ENCODE data around the gene PVALB.

PVALB gene

GRCh38 chr22:36860017-36860416, 43.2 kb upstream of the PVALB start:
- H3K4ac ChIP-seq (ENCODE audit: low read depth, low read length), result no peak overlapping the region
- no peak overlapping the region for H3K14ac ChIP-seq (ENCODE audit: low read length)
- WGBS (ENCODE audit: extremely low coverage, insufficient coverage, insufficient read length), result no CpG with 5 or more reads among the region's 6 CpGs

GRCh38 chr22:36858966-36859365, 42.1 kb upstream of the PVALB start:
- H2BK12ac ChIP-seq (ENCODE audit: low read length), result no peak overlapping the region
- H3K23ac ChIP-seq (ENCODE audit: low read length), result no peak overlapping the region
- no peak for DNase-seq
- H4K12ac ChIP-seq (ENCODE audit: low read depth, low read length), result no peak overlapping the region
- H2AFZ ChIP-seq (ENCODE audit: insufficient read depth, low read length, poor library complexity), result no peak overlapping the region
- peaks cover 2% of the 10 kb centered on the region for H3K9me3 ChIP-seq (ENCODE audit: insufficient read depth, low read depth, low read length)
- no peak overlapping the region for H3K4ac ChIP-seq (ENCODE audit: low read depth, low read length)
- WGBS (ENCODE audit: extremely low coverage, insufficient coverage, insufficient read length), result no CpG with 5 or more reads among the region's 2 CpGs
- no peak overlapping the region for H2BK120ac ChIP-seq (ENCODE audit: insufficient read depth, low read length, poor library complexity)
- no peaks in the 10 kb centered on the region for H3K4me1 ChIP-seq (ENCODE audit: control insufficient read depth in 1 of 2, insufficient read depth in 2 of 2, low read length in 2 of 2)
- H3K18ac ChIP-seq (ENCODE audit: low read length), result no peak overlapping the region
- H3K14ac ChIP-seq (ENCODE audit: low read length), result no peak overlapping the region
- no peaks in the 10 kb centered on the region for H3K79me1 ChIP-seq (ENCODE audit: low read length)
- no peak overlapping the region for H4K8ac ChIP-seq (ENCODE audit: low read depth, low read length)
- no peak overlapping the region for H3K4me2 ChIP-seq (ENCODE audit: low read length)
- H3K79me2 ChIP-seq (ENCODE audit: control insufficient read depth, insufficient read depth, low read length, poor library complexity), result no peaks in the 10 kb centered on the region
- H3K9ac ChIP-seq (ENCODE audit: low read length), result no peak overlapping the region
- no peak overlapping the region for H3K27ac ChIP-seq (ENCODE audit: low read depth, low read length)
- H3K27me3 ChIP-seq (ENCODE audit: insufficient read depth, low read length), result no peaks in the 10 kb centered on the region
- H2AK5ac ChIP-seq (ENCODE audit: low read length), result no peak overlapping the region
- H3K4me3 ChIP-seq (ENCODE audit: low read depth, low read length), result no peak overlapping the region
- H2BK5ac ChIP-seq (ENCODE audit: low read depth, low read length, poor library complexity), result no peak overlapping the region
- no peak overlapping the region for H4K91ac ChIP-seq (ENCODE audit: low read depth, low read length)
- no peaks in the 10 kb centered on the region for H3K36me3 ChIP-seq (ENCODE audit: control insufficient read depth in 1 of 2, insufficient read depth in 2 of 2, low read length in 2 of 2)

More at GRCh38 chr22:36860017-36860416, 43.2 kb upstream of the PVALB start:
- peak in 1 of 2 donors; percentile 21 for DNase-seq
- H3K23ac ChIP-seq (ENCODE audit: low read length), result no peak overlapping the region
- H3K27ac ChIP-seq (ENCODE audit: low read depth, low read length), result no peak overlapping the region
- H2BK120ac ChIP-seq (ENCODE audit: insufficient read depth, low read length, poor library complexity), result no peak overlapping the region
- H3K79me2 ChIP-seq (ENCODE audit: control insufficient read depth, insufficient read depth, low read length, poor library complexity), result no peaks in the 10 kb centered on the region
- no peak overlapping the region for H4K8ac ChIP-seq (ENCODE audit: low read depth, low read length)
- H2BK5ac ChIP-seq (ENCODE audit: low read depth, low read length, poor library complexity), result no peak overlapping the region
- H3K4me3 ChIP-seq (ENCODE audit: low read depth, low read length), result no peak overlapping the region
- no peak overlapping the region for H3K9ac ChIP-seq (ENCODE audit: low read length)
- H4K12ac ChIP-seq (ENCODE audit: low read depth, low read length), result no peak overlapping the region
- H3K36me3 ChIP-seq (ENCODE audit: control insufficient read depth in 1 of 2, insufficient read depth in 2 of 2, low read length in 2 of 2), result no peaks in the 10 kb centered on the region
- no peaks in the 10 kb centered on the region for H3K79me1 ChIP-seq (ENCODE audit: low read length)
- no peak overlapping the region for H4K91ac ChIP-seq (ENCODE audit: low read depth, low read length)
- H2AK5ac ChIP-seq (ENCODE audit: low read length), result no peak overlapping the region
- H3K4me1 ChIP-seq (ENCODE audit: control insufficient read depth in 1 of 2, insufficient read depth in 2 of 2, low read length in 2 of 2), result no peaks in the 10 kb centered on the region
- no peaks in the 10 kb centered on the region for H3K27me3 ChIP-seq (ENCODE audit: insufficient read depth, low read length)
- H2AFZ ChIP-seq (ENCODE audit: insufficient read depth, low read length, poor library complexity), result no peak overlapping the region
- H3K18ac ChIP-seq (ENCODE audit: low read length), result no peak overlapping the region
- no peak overlapping the region for H2BK12ac ChIP-seq (ENCODE audit: low read length)
- peaks cover 4% of the 10 kb centered on the region for H3K9me3 ChIP-seq (ENCODE audit: insufficient read depth, low read depth, low read length)
- H3K4me2 ChIP-seq (ENCODE audit: low read length), result no peak overlapping the region

- DNase-seq, result no peak
- Histone ChIP-seq H3K9ac (ENCODE audit: low read length) (no peak overlapping the region), H2AFZ (ENCODE audit: insufficient read depth, low read length, poor library complexity) (no peak overlapping the region), H3K79me1 (ENCODE audit: low read length) (no peaks in the 10 kb centered on the region), H2BK12ac (ENCODE audit: low read length) (no peak overlapping the region), H3K4me1 (ENCODE audit: control insufficient read depth in 1 of 2, insufficient read depth in 2 of 2, low read length in 2 of 2) (no peaks in the 10 kb centered on the region), H4K12ac (ENCODE audit: low read depth, low read length) (no peak overlapping the region), H3K23ac (ENCODE audit: low read length) (no peak overlapping the region), H3K27ac (ENCODE audit: low read depth, low read length) (no peak overlapping the region), H3K36me3 (ENCODE audit: control insufficient read depth in 1 of 2, insufficient read depth in 2 of 2, low read length in 2 of 2) (no peaks in the 10 kb centered on the region), H3K79me2 (ENCODE audit: control insufficient read depth, insufficient read depth, low read length, poor library complexity) (no peaks in the 10 kb centered on the region), H2BK5ac (ENCODE audit: low read depth, low read length, poor library complexity) (no peak overlapping the region), H3K9me3 (ENCODE audit: insufficient read depth, low read depth, low read length) (peaks cover 2% of the 10 kb centered on the region), H3K4me3 (ENCODE audit: low read depth, low read length) (no peak overlapping the region), H2BK120ac (ENCODE audit: insufficient read depth, low read length, poor library complexity) (no peak overlapping the region), H3K4me2 (ENCODE audit: low read length) (no peak overlapping the region), H3K4ac (ENCODE audit: low read depth, low read length) (no peak overlapping the region), H4K8ac (ENCODE audit: low read depth, low read length) (no peak overlapping the region), H4K91ac (ENCODE audit: low read depth, low read length) (no peak overlapping the region), H3K18ac (ENCODE audit: low read length) (no peak overlapping the region), H2AK5ac (ENCODE audit: low read length) (no peak overlapping the region), H3K14ac (ENCODE audit: low read length) (no peak overlapping the region), H3K27me3 (ENCODE audit: insufficient read depth, low read length) (no peaks in the 10 kb centered on the region)
- no CpG with 5 or more reads among the region's 9 CpGs for WGBS (ENCODE audit: extremely low coverage, insufficient coverage, insufficient read length)
These were observed 41.3 kb upstream of the PVALB start for GRCh38 chr22:36858156-36858555.

- Histone ChIP-seq H3K36me3 (ENCODE audit: control insufficient read depth in 1 of 2, insufficient read depth in 2 of 2, low read length in 2 of 2) (no peaks in the 10 kb centered on the region), H4K8ac (ENCODE audit: low read depth, low read length) (no peak overlapping the region), H2AFZ (ENCODE audit: insufficient read depth, low read length, poor library complexity) (no peak overlapping the region), H3K9me3 (ENCODE audit: insufficient read depth, low read depth, low read length) (no peaks in the 10 kb centered on the region), H4K91ac (ENCODE audit: low read depth, low read length) (no peak overlapping the region), H2AK5ac (ENCODE audit: low read length) (no peak overlapping the region), H3K4me2 (ENCODE audit: low read length) (no peak overlapping the region), H3K27ac (ENCODE audit: low read depth, low read length) (no peak overlapping the region), H3K79me2 (ENCODE audit: control insufficient read depth, insufficient read depth, low read length, poor library complexity) (no peaks in the 10 kb centered on the region), H2BK120ac (ENCODE audit: insufficient read depth, low read length, poor library complexity) (no peak overlapping the region), H3K18ac (ENCODE audit: low read length) (no peak overlapping the region), H3K23ac (ENCODE audit: low read length) (no peak overlapping the region), H3K9ac (ENCODE audit: low read length) (no peak overlapping the region), H3K79me1 (ENCODE audit: low read length) (no peaks in the 10 kb centered on the region), H2BK5ac (ENCODE audit: low read depth, low read length, poor library complexity) (no peak overlapping the region), H3K4me3 (ENCODE audit: low read depth, low read length) (no peak overlapping the region), H2BK12ac (ENCODE audit: low read length) (no peak overlapping the region), H3K4me1 (ENCODE audit: control insufficient read depth in 1 of 2, insufficient read depth in 2 of 2, low read length in 2 of 2) (no peaks in the 10 kb centered on the region), H3K14ac (ENCODE audit: low read length) (no peak overlapping the region), H4K12ac (ENCODE audit: low read depth, low read length) (no peak overlapping the region), H3K27me3 (ENCODE audit: insufficient read depth, low read length) (no peaks in the 10 kb centered on the region), H3K4ac (ENCODE audit: low read depth, low read length) (no peak overlapping the region)
- no peak for DNase-seq
- WGBS (ENCODE audit: extremely low coverage, insufficient coverage, insufficient read length), result no CpG with 5 or more reads among the region's 8 CpGs
These were observed 39.9 kb upstream of the PVALB start for GRCh38 chr22:36856792-36857135.

Measured in trophoblast cell (in vitro differentiated cells and primary cell).